A549 (cell line): ENCODE results near the gene CADM1. TPM values are rescaled to one million over a fixed set of nuclear protein-coding genes. Genes with fewer than 3 reads are reported as not detected.
A peak's percentile ranks its signal among the peaks of the same experiment; 100 is the strongest.

ENCODE experiments used
- ATAC-seq, 2 experiments: fragments of 200-7000 bp in 1 of 2; fragments of >200 bp in 1 of 2; cut with Nextera tagmentation in 1 of 2; cut with Tn5 transposase in 1 of 2; 3 replicates each; pipeline versions ENCODE4 v1.8.0 to v1.9.1; 2018 to 2020; ENCODE audit warnings: mild to moderate bottlenecking in 1 of 2, moderate library complexity in 1 of 2
- CTCF ChIA-PET: fragments of 300-600 bp; sonication (Branson Sonifier 250); formaldehyde crosslinking; extraction: SDS; loops from one replicate; lab custom pipeline; 2021; ENCODE audit warnings: antibody characterized with exemption, inconsistent platforms; lab: Yijun Ruan, JAX
- POLR2A ChIA-PET: fragments of 350-600 bp; formaldehyde crosslinking; extraction: SDS; loops from one replicate; lab custom pipeline; 2021; ENCODE audit warnings: antibody characterized with exemption, inconsistent platforms; lab: Yijun Ruan, JAX
- DNase-seq, 2 experiments: peaks; one replicate each; pipeline versions ENCODE4 v3.0.0 to v3.0.0-alpha.2; 2011 to 2016; ENCODE audit warnings: low read depth in 1 of 2, low spot score in 1 of 2
- FAIRE-seq: peaks from 2 replicates; lab custom pipeline; 2011; peaks lifted over from hg19 to GRCh38; lab: Jason Lieb, UNC
- H3K27ac ChIP-seq, 2 experiments: fragments of >200 bp; sonication (Bioruptor Twin); formaldehyde crosslinking; 3 replicates each; pipeline ENCODE4 v1.5.1; 2016 to 2017
- H3K4me1 ChIP-seq: fragments of >200 bp; sonication (Bioruptor Twin); formaldehyde crosslinking; 3 replicates; pipeline ENCODE4 v1.6.1; 2016
- H3K4me2 ChIP-seq: fragments of >200 bp; sonication (Bioruptor Twin); formaldehyde crosslinking; 3 replicates; pipeline ENCODE4 v1.6.1; 2016
- H3K4me3 ChIP-seq: fragments of >200 bp; sonication (Bioruptor Twin); formaldehyde crosslinking; 3 replicates; pipeline ENCODE4 v1.5.1; 2016
- H3K9me3 ChIP-seq: fragments of >200 bp; sonication (Bioruptor Twin); formaldehyde crosslinking; 3 replicates; pipeline ENCODE4 v1.6.1; 2016
- CEBPB ChIP-seq, 2 experiments: fragments of >200 bp in 1 of 2; sonication (Bioruptor Twin) in 1 of 2; formaldehyde crosslinking in 1 of 2; IDR thresholded peaks; 2 replicates each; pipeline ENCODE4 v1.6.1; 2012 to 2016
- CHD2 ChIP-seq: fragments of 150-350 bp; IDR thresholded peaks from 2 replicates; pipeline ENCODE4 v1.6.1; 2014; ENCODE audit warnings: low read length; ENCODE audit not compliant: partially characterized antibody
- CTCF ChIP-seq: fragments of >200 bp; sonication (Bioruptor Twin); formaldehyde crosslinking; IDR thresholded peaks from 3 replicates; pipeline ENCODE4 v1.5.1; 2016
- EP300 ChIP-seq, 2 experiments: fragments of >200 bp; sonication (Bioruptor Twin); formaldehyde crosslinking; IDR thresholded peaks; 2 replicates in 1 of 2; 3 replicates in 1 of 2; pipeline ENCODE4 v1.6.1; 2016 to 2017
- ESRRA ChIP-seq: fragments of 150-350 bp; IDR thresholded peaks from 2 replicates; pipeline ENCODE4 v1.6.1; 2014; ENCODE audit warnings: mild to moderate bottlenecking, low read length, borderline replicate concordance
- GATA3 ChIP-seq: IDR thresholded peaks from 2 replicates; pipeline ENCODE4 v1.6.1; 2012; ENCODE audit warnings: borderline replicate concordance
- HOXB5 ChIP-seq: fragments of 250-450 bp; sonication (Bioruptor Pico); IDR thresholded peaks from 2 replicates; pipeline ENCODE4 v1.5.0; 2020; ENCODE audit warnings: mild to moderate bottlenecking, moderate library complexity
- JUN ChIP-seq, 2 experiments: fragments of >200 bp; sonication (Bioruptor Twin); formaldehyde crosslinking; IDR thresholded peaks; 2 replicates in 1 of 2; 3 replicates in 1 of 2; pipeline ENCODE4 v1.6.1; 2016 to 2017
- MYC ChIP-seq: IDR thresholded peaks from 2 replicates; pipeline ENCODE4 v1.6.1; 2012; ENCODE audit warnings: mild to moderate bottlenecking, inconsistent platforms, low read length, improper control_type of control experiment, borderline replicate concordance
- NPAS2 ChIP-seq: fragments of 250-450 bp; sonication (Bioruptor Pico); IDR thresholded peaks from 2 replicates; pipeline ENCODE4 v1.8.0; 2022; ENCODE audit warnings: mild to moderate bottlenecking, moderate library complexity, borderline replicate concordance
- PHF8 ChIP-seq: fragments of 200-600 bp; sonication (generic); IDR thresholded peaks from 2 replicates; pipeline ENCODE4 v1.6.1; 2016; ENCODE audit warnings: low read depth, mild to moderate bottlenecking, antibody characterized with exemption, moderate library complexity, borderline replicate concordance
- REST ChIP-seq: fragments of 200-600 bp; sonication (generic); IDR thresholded peaks from 2 replicates; pipeline ENCODE4 v1.6.1; 2016; ENCODE audit warnings: antibody characterized with exemption, mild to moderate bottlenecking, moderate library complexity
- SREBF2 ChIP-seq: fragments of 450-650 bp; IDR thresholded peaks from 2 replicates; pipeline ENCODE4 v1.6.1; 2014; ENCODE audit warnings: mild to moderate bottlenecking, moderate library complexity
- ZC3H11A ChIP-seq: fragments of 450-650 bp; IDR thresholded peaks from 2 replicates; pipeline ENCODE4 v1.6.1; 2014; ENCODE audit warnings: antibody characterized with exemption, mild to moderate bottlenecking
- WGBS: methylation state at CpG from one replicate; pipeline ENCODE4 v1.1.6; 2017; ENCODE audit errors: missing lambda C conversion rate; 5-methylcytosine and 5-hydroxymethylcytosine counted together
- polyA plus RNA-seq, 4 experiments: library from polyadenylated mRNA; depleted of rRNA in 3 of 4; stranded (reverse); fragments of >200 nt; fragmentation: RNase III in 1 of 4; extraction: RNeasy Plus Mini Kit Qiagen cat#74134 plus additional on column Dnase treatment in 1 of 4; gene quantifications; 2 replicates in 3 of 4; 3 replicates in 1 of 4; pipeline ENCODE4 v1.2.3, GENCODE V29; 2011 to 2017

The CADM1 gene
- polyA plus RNA-seq, 2 of the 4 experiments (the other 2 are of a cell fraction), result 33.4 to 36.7 TPM

GRCh38 chr11:115133475-115134209 is 370.6 kb downstream of the CADM1 start:
- DNase-seq (no peak), FAIRE-seq (no peak), ATAC-seq (no peak)
- Histone ChIP-seq H3K4me3 (no peak overlapping the region), H3K4me2 (no peak overlapping the region), H3K4me1 (no peaks in the 10 kb centered on the region), H3K27ac (no peak overlapping the region), H3K9me3 (no peaks in the 10 kb centered on the region)
- WGBS, result 37% methylated on average over 5 of the region's 5 CpGs
- CTCF ChIA-PET, result interaction anchor here (1.2 kb wide), 1 partner anchor 10 kb away, joined by 3 read pairs; no protein-coding TSS in a partner anchor
- POLR2A ChIA-PET, result no interaction called here
- no peak for TF ChIP-seq MYC
- TF ChIP-seq, all 56 proteins: peak for 0

GRCh38 chr11:115132436-115133228 is 371.6 kb downstream of the CADM1 start:
- CTCF ChIA-PET, result interaction anchor here (1.2 kb wide), 1 partner anchor 9 kb away, joined by 3 read pairs; no protein-coding TSS in a partner anchor
- DNase-seq, result peak; percentile 17 to 32
- Histone ChIP-seq H3K4me1 (no peaks in the 10 kb centered on the region), H3K4me2 (no peak overlapping the region), H3K9me3 (no peaks in the 10 kb centered on the region), H3K4me3 (no peak overlapping the region), H3K27ac (no peak overlapping the region)
- no peak for FAIRE-seq
- POLR2A ChIA-PET, result no interaction called here
- TF ChIP-seq SREBF2, result no peak
- no peak for TF ChIP-seq PHF8
- no peak for TF ChIP-seq CEBPB (IDR thresholded peaks at IDR 0.05)
- no peak for TF ChIP-seq EP300 (IDR thresholded peaks at IDR 0.05)
- no peak for TF ChIP-seq CTCF
- TF ChIP-seq HOXB5 (CRISPR knock-in tag), result no peak
- TF ChIP-seq ZC3H11A, result no peak
- TF ChIP-seq GATA3, result no peak
- TF ChIP-seq NPAS2 (CRISPR knock-in tag), result no peak
- TF ChIP-seq MYC, result no peak
- TF ChIP-seq JUN (IDR thresholded peaks at IDR 0.05), result no peak
- no peak for TF ChIP-seq ESRRA
- no peak for TF ChIP-seq CHD2
- TF ChIP-seq REST, result no peak
- 46% methylated on average over 6 of the region's 7 CpGs for WGBS
- ATAC-seq, result peak; percentile 62 to 67; a peak in 3 of 6 replicates
